ENCODE results near the gene CATSPERB.

CATSPERB gene

DNA sequence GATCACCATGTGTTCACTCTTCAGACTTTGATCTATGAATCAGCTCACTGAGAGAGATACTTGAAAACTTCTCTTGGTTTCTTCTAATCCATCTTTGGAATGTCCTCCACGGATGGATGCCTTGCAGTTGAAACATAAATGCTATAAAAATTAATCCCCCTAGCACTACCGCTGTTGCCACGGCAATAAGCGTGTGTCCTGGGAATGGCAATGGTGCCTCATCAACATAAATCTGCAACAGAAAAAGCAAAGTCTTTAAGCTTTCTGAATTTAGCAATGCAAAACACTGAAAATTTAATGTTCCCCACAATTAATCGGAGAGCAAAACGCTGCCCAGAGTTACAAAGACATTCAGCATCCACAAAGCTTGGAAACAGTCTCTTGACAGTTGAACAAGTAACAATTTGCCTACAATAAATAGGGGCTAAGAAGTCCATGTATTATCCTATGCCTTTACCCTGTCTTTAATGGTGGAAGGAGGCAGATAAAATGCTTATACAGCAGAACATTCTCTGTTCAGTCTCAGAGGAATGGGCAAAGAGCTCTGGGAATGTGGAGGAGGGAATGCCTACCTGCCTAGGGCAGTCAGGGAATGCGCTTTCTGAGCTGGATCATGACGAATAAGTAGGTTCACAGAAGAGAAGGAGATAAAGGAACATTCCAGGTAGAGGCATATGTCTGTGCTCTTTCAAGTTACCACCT lies 150.9 kb downstream of the CATSPERB start:
- no peak overlapping the region for H3K4me3 ChIP-seq (ENCODE audit: low read depth, low read length)

DNA sequence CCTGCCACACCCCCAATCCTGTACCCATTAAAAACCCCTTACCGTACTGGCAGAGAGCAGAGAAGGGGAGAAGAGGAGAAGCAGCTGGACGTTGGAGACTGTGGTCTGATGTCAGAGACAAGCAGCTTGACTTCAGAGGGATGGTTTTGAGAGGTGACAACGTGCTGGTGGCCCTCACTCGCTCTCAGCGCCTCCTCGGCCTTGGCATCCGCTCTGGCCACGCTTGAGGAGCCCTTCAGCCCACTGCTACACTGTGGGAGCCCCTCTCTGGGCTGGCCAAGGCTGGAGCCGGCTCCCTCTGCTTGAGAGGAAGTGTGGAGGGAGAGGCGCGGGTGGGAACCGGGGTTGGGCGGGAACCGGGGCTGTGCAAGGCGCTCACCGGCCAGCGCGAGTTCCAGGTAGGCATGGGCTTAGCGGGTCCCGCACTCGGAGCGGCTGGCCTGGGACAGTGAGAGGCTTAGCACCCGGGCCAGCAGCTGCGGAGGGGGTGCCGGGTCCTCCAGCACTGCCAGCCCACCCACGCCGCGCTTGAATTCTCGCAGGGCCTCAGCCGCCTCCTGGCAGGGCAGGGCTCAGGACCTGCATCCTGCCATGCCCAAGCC lies 154.2 kb downstream of the CATSPERB start:
- TF ChIP-seq, protein P1, sequence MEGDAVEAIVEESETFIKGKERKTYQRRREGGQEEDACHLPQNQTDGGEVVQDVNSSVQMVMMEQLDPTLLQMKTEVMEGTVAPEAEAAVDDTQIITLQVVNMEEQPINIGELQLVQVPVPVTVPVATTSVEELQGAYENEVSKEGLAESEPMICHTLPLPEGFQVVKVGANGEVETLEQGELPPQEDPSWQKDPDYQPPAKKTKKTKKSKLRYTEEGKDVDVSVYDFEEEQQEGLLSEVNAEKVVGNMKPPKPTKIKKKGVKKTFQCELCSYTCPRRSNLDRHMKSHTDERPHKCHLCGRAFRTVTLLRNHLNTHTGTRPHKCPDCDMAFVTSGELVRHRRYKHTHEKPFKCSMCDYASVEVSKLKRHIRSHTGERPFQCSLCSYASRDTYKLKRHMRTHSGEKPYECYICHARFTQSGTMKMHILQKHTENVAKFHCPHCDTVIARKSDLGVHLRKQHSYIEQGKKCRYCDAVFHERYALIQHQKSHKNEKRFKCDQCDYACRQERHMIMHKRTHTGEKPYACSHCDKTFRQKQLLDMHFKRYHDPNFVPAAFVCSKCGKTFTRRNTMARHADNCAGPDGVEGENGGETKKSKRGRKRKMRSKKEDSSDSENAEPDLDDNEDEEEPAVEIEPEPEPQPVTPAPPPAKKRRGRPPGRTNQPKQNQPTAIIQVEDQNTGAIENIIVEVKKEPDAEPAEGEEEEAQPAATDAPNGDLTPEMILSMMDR (IDR thresholded peaks at IDR 0.05; ENCODE audit: low read depth, low read length), result no peak
- no peak overlapping the region for H3K4me3 ChIP-seq (ENCODE audit: low read depth, low read length)

More for the DNA sequence above, 150.9 kb downstream of the CATSPERB start:
- TF ChIP-seq, protein P1 (IDR thresholded peaks at IDR 0.05; ENCODE audit: low read depth, low read length), result no peak

DNA sequence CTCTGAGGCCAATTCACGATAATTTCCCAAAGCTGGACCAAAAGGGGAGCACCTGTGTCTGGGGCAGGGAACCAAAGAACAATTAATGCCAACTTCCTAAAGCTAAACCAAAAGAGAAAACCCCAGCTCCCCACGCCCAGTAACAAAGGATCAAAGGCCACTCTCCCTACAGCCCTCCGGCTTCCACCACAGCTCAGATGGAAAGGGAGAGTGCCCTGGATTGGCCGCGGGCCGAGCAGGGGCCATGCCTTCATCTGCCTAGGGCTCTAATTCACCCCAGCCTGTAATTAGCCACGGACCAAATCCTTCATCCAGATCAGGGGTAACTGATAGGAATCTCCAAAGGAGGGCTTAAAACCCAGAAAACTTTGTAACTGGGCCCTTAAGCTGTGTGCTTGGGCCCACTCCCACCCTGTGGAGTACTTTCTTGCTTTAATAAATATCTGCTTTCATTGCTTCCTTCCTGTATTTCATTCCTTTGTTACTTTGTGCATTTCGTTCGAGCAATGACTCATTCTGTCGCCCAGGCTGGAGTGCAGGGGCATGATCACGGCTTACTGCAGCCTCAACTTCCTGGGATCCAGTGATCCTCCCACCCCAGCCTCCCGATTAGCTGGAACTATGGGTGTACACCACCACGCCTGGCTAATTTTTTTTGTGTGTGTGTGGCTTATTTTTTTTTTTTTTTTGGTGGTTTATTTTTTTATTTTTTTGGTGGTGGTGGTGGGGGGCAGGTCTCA lies 156.2 kb downstream of the CATSPERB start:
- TF ChIP-seq, protein P1 (IDR thresholded peaks at IDR 0.05; ENCODE audit: low read depth, low read length), result no peak
- H3K4me3 ChIP-seq (ENCODE audit: low read depth, low read length), result no peak overlapping the region

DNA sequence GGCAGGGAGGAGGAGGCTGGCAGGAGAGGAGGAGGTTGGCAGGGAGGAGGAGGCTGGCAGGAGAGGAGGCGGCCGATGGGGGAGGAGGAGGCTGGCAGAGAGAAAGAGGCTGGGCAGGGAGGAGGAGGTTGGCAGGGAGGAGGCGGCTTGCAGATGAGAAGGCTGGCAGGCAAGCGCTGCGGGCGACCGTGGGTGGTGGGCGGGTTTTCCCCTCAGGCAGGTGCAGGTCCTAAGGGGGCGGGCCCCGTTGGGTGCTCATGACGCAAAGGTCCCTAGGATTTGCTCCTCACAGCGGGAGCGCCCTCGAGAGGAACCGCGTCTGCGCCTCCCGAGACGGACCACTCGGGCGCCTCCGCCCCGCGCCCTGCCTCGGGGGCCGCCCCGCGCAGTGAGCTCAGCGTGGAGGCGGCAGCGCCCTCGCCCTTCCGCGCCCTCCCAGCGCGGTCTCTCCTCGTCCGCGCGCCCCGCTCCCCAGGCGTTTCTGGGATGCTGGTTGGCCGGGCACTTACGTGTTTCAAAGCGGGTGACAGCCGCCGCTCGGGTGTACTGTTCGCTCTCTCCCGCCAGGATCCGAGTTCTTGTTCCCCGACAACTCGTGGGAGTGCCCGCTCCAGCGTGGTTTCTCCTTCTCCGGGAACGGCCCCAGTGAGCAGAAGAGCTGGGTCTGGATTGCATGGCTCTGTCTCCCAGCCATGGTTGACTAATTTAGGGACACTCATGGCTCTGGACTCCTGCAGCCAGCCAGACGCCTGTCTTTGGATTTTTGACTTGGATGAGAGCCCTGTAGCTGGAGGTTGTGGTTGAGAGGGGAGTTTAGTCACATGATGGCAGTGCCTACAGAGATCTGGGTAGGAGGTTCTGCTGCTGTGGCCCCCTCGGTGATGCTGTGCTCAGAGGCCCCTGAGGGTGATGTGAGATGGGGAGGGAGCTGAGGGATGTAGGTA lies 157.7 kb downstream of the CATSPERB start:
- peak overlapping the region; percentile 37 for H3K4me3 ChIP-seq (ENCODE audit: low read depth, low read length)
- TF ChIP-seq, protein P1 (IDR thresholded peaks at IDR 0.05; ENCODE audit: low read depth, low read length), result no peak

DNA sequence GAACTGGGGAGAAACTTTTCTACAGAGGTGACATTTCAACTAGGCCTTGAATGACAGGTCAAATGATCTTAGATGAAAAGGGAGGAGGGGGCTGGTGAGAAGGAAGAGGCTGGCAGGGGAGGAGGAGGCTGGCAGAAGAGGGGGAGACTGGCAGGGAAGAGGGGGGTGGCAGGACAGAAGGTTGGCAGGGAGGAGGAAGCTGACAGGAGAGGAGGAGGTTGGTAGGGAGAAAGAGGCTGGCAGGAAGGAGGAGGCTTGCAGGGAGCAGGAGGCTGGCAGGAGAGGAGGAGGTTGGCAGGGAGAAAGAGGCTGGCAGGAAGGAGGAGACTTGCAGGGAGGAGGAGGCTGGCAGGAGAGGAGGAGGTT lies 158.4 kb downstream of the CATSPERB start:
- H3K4me3 ChIP-seq (ENCODE audit: low read depth, low read length), result no peak overlapping the region
- TF ChIP-seq, protein P1 (IDR thresholded peaks at IDR 0.05; ENCODE audit: low read depth, low read length), result no peak

DNA sequence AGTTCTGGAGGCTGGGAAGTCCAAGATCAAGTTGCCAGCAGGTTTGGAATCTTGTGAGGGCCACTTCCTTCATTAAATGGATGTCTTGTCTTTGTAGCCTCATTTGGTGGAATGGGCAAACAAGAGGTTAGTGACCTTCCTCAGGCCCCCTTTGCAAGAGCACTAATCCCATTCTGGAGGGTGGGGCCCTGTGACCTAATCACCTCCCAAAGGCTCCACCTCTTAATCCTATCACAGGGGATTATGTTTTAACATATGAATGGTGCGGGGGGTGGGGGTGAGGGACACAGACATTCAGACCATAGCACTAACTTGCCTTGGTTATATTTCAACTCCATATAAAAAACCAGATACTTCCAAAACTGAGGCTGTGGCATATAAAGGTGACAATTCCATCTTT lies 161.9 kb downstream of the CATSPERB start:
- no peak overlapping the region for H3K4me3 ChIP-seq (ENCODE audit: low read depth, low read length)
- TF ChIP-seq, protein P1 (IDR thresholded peaks at IDR 0.05; ENCODE audit: low read depth, low read length), result no peak

Data from WI38 (cell line).